Measurements from ENCODE around the gene RHOA.
A peak's percentile ranks its signal among the peaks of the same experiment; 100 is the strongest.
"Not testable (repeated sequence)": the region's sequence is repeated elsewhere in the genome, so short reads cannot be mapped to it uniquely, and the experiment has no call there.

Gene RHOA

DNA sequence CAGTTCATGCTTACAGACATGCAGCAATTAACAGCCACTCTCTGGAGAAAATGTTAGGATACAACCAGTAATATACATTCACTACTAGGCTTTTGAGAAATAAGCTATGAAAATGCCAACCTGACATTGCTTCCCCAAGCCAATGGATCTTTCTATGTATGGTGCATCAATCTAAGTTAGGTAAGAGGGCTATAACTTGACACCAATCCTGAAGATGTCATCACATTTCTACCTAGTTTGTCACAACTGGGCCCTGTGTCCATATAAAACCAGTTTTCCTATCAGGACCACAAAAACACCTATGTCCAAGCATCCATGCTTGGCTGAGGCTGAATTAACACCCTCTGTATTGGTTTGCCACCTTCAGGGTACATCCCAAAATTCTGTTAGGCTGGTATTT lies 39.8 kb downstream of the RHOA start:
- peaks cover 43 to 66% of the 10 kb centered on the region in 2 donors for H3K36me3 ChIP-seq (ENCODE audit: control insufficient read depth in 1 of 2, insufficient read depth in 2 of 2, low read length in 2 of 2)
- no peak overlapping the region for H3K27ac ChIP-seq (ENCODE audit: low read depth, low read length)
- no peaks in the 10 kb centered on the region for H3K4me1 ChIP-seq (ENCODE audit: control insufficient read depth in 1 of 2, insufficient read depth in 2 of 2, low read length in 2 of 2)

DNA sequence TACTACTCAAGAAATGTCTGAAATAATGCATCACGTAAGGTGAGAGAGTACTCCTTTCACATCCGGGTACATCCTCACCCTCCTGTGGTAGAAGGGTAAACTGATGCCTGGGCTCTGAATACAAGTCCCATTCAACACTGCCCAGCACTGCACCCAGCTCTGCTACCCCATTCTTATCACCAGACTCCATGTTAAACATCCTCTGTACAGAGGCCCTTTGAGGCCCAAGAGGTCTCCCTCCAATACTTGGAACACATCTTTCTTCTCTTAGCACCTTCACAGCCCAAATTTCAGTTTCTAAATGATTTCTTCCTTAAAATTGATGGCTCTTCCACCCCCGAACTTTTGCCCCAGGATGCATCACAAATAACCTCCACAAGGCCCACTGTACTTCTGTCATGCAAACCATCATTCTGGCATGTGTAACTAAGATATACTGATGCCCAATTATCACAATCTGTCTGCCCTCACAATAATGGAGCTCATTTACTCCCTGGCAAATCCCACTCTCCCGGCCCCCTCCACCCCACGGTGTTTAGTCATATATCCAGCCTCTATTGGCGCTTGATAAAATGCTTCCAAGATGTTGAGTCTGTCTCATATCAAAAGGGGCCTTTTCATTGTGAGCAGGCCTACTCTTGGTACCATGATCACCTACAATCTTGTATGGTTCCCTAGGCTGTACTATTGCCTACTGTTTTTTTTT lies 41.0 kb downstream of the RHOA start:
- no peaks in the 10 kb centered on the region for H3K9me3 ChIP-seq (ENCODE audit: control insufficient read depth in 1 of 2, low read length in 2 of 2)
- no peak overlapping the region for H3K9ac ChIP-seq (ENCODE audit: low read depth in 1 of 2, low read length in 2 of 2)
- H3K36me3 ChIP-seq (ENCODE audit: control insufficient read depth in 1 of 2, insufficient read depth in 2 of 2, low read length in 2 of 2) = peaks cover 47 to 78% of the 10 kb centered on the region in 2 donors
- no peak overlapping the region for H3K27ac ChIP-seq (ENCODE audit: low read depth, low read length)
- no peaks in the 10 kb centered on the region for H3K4me1 ChIP-seq (ENCODE audit: control insufficient read depth in 1 of 2, insufficient read depth in 2 of 2, low read length in 2 of 2)
- H3K27me3 ChIP-seq (ENCODE audit: control insufficient read depth in 1 of 2, insufficient read depth in 2 of 2, low read length in 2 of 2) = no peaks in the 10 kb centered on the region
- H3K4me3 ChIP-seq (ENCODE audit: low read depth in 1 of 2, low read length in 2 of 2) = no peak overlapping the region

More for the DNA sequence above, 39.8 kb downstream of the RHOA start:
- Histone ChIP-seq H3K27me3 (ENCODE audit: control insufficient read depth in 1 of 2, insufficient read depth in 2 of 2, low read length in 2 of 2) (no peaks in the 10 kb centered on the region), H3K9me3 (ENCODE audit: control insufficient read depth in 1 of 2, low read length in 2 of 2) (no peaks in the 10 kb centered on the region), H3K9ac (ENCODE audit: low read depth in 1 of 2, low read length in 2 of 2) (no peak overlapping the region), H3K4me3 (ENCODE audit: low read depth in 1 of 2, low read length in 2 of 2) (no peak overlapping the region)

GRCh38 chr3:49362561-49362960 lies 49.2 kb downstream of the RHOA start:
- Histone ChIP-seq H3K4me3 (ENCODE audit: low read depth in 1 of 2, low read length in 2 of 2) (no peak overlapping the region), H3K9ac (ENCODE audit: low read depth in 1 of 2, low read length in 2 of 2) (no peak overlapping the region), H3K4me1 (ENCODE audit: control insufficient read depth in 1 of 2, insufficient read depth in 2 of 2, low read length in 2 of 2) (peaks cover 12 to 16% of the 10 kb centered on the region in 2 donors), H3K27ac (ENCODE audit: low read depth, low read length) (no peak overlapping the region), H3K36me3 (ENCODE audit: control insufficient read depth in 1 of 2, insufficient read depth in 2 of 2, low read length in 2 of 2) (peaks cover 25 to 57% of the 10 kb centered on the region in 2 donors), H3K9me3 (ENCODE audit: control insufficient read depth in 1 of 2, low read length in 2 of 2) (no peaks in the 10 kb centered on the region), H3K27me3 (ENCODE audit: control insufficient read depth in 1 of 2, insufficient read depth in 2 of 2, low read length in 2 of 2) (no peaks in the 10 kb centered on the region)

DNA sequence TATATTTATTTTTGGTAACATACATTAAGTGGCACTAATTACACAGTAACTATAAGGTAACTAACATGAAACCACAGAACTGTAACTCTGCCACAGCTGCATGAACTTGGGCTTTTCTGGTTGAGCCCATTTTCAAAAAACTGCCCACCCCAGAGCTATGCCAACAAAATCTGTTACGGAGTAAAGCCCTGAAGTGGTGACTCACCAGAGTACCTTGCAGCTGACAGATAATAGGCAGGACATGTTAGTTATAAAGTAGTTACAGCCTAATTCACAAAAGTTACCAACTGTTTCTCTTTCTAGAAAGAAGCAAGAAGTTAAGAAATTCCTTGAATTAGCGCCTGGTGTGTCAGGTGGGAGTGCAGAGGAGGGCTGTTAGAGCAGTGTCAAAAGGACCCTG lies 52.2 kb downstream of the RHOA start:
- H3K27me3 ChIP-seq (ENCODE audit: control insufficient read depth in 1 of 2, insufficient read depth in 2 of 2, low read length in 2 of 2) = no peaks in the 10 kb centered on the region
- no peak overlapping the region for H3K27ac ChIP-seq (ENCODE audit: low read depth, low read length)
- no peaks in the 10 kb centered on the region for H3K9me3 ChIP-seq (ENCODE audit: control insufficient read depth in 1 of 2, low read length in 2 of 2)
- H3K4me3 ChIP-seq (ENCODE audit: low read depth in 1 of 2, low read length in 2 of 2) = no peak overlapping the region
- peaks cover 20 to 23% of the 10 kb centered on the region in 2 donors for H3K4me1 ChIP-seq (ENCODE audit: control insufficient read depth in 1 of 2, insufficient read depth in 2 of 2, low read length in 2 of 2)
- H3K36me3 ChIP-seq (ENCODE audit: control insufficient read depth in 1 of 2, insufficient read depth in 2 of 2, low read length in 2 of 2) = peaks cover 17 to 51% of the 10 kb centered on the region in 2 donors
- peak overlapping the region in 1 of 2 donors; percentile 63 for H3K9ac ChIP-seq (ENCODE audit: low read depth in 1 of 2, low read length in 2 of 2)

GRCh38 chr3:49358884-49359225 lies 52.9 kb downstream of the RHOA start:
- no peaks in the 10 kb centered on the region for H3K27me3 ChIP-seq (ENCODE audit: control insufficient read depth in 1 of 2, insufficient read depth in 2 of 2, low read length in 2 of 2)
- H3K9ac ChIP-seq (ENCODE audit: low read depth in 1 of 2, low read length in 2 of 2) = peak overlapping the region; percentile 60 to 63
- peak overlapping the region; percentile 78 to 87 for H3K4me3 ChIP-seq (ENCODE audit: low read depth in 1 of 2, low read length in 2 of 2)
- H3K36me3 ChIP-seq (ENCODE audit: control insufficient read depth in 1 of 2, insufficient read depth in 2 of 2, low read length in 2 of 2) = peaks cover 16 to 49% of the 10 kb centered on the region in 2 donors
- no peaks in the 10 kb centered on the region for H3K9me3 ChIP-seq (ENCODE audit: control insufficient read depth in 1 of 2, low read length in 2 of 2)
- peaks cover 20 to 23% of the 10 kb centered on the region in 2 donors for H3K4me1 ChIP-seq (ENCODE audit: control insufficient read depth in 1 of 2, insufficient read depth in 2 of 2, low read length in 2 of 2)
- peak overlapping the region; percentile 89 for H3K27ac ChIP-seq (ENCODE audit: low read depth, low read length)

- peaks cover 11 to 45% of the 10 kb centered on the region in 2 donors for H3K36me3 ChIP-seq (ENCODE audit: control insufficient read depth in 1 of 2, insufficient read depth in 2 of 2, low read length in 2 of 2)
- peak within 1 kb of the TSS; percentile 89 for H3K27ac ChIP-seq (ENCODE audit: low read depth, low read length)
- H3K4me1 ChIP-seq (ENCODE audit: control insufficient read depth in 1 of 2, insufficient read depth in 2 of 2, low read length in 2 of 2) = peaks cover 20 to 23% of the 10 kb centered on the region in 2 donors
- H3K4me3 ChIP-seq (ENCODE audit: low read depth in 1 of 2, low read length in 2 of 2) = peak within 1 kb of the TSS; percentile 78 to 87
- no peaks in the 10 kb centered on the region for H3K9me3 ChIP-seq (ENCODE audit: control insufficient read depth in 1 of 2, low read length in 2 of 2)
- peak within 1 kb of the TSS; percentile 88 to 94 for H3K9ac ChIP-seq (ENCODE audit: low read depth in 1 of 2, low read length in 2 of 2)
- no peaks in the 10 kb centered on the region for H3K27me3 ChIP-seq (ENCODE audit: control insufficient read depth in 1 of 2, insufficient read depth in 2 of 2, low read length in 2 of 2)
These were observed 53.4 kb downstream of the RHOA start, which contains the start of gene GPX1 for GRCh38 chr3:49358217-49358883. TSS of gene GPX1 (minus strand) at chr3:49358353. CDS start at chr3:49358278, 75 bp downstream.

- not testable (repeated sequence) for H3K27me3 ChIP-seq (ENCODE audit: control insufficient read depth in 1 of 2, insufficient read depth in 2 of 2, low read length in 2 of 2); H3K9me3 ChIP-seq (ENCODE audit: control insufficient read depth in 1 of 2, low read length in 2 of 2)
- Histone ChIP-seq H3K36me3 (ENCODE audit: control insufficient read depth in 1 of 2, insufficient read depth in 2 of 2, low read length in 2 of 2) (peaks cover 7 to 39% of the 10 kb centered on the region in 2 donors), H3K9ac (ENCODE audit: low read depth in 1 of 2, low read length in 2 of 2) (peak overlapping the region; percentile 88 to 94), H3K4me3 (ENCODE audit: low read depth in 1 of 2, low read length in 2 of 2) (peak overlapping the region; percentile 78 to 87), H3K4me1 (ENCODE audit: control insufficient read depth in 1 of 2, insufficient read depth in 2 of 2, low read length in 2 of 2) (peaks cover 20 to 23% of the 10 kb centered on the region in 2 donors), H3K27ac (ENCODE audit: low read depth, low read length) (peak overlapping the region; percentile 89)
These were observed 54.1 kb downstream of the RHOA start for GRCh38 chr3:49357443-49358216.

DNA sequence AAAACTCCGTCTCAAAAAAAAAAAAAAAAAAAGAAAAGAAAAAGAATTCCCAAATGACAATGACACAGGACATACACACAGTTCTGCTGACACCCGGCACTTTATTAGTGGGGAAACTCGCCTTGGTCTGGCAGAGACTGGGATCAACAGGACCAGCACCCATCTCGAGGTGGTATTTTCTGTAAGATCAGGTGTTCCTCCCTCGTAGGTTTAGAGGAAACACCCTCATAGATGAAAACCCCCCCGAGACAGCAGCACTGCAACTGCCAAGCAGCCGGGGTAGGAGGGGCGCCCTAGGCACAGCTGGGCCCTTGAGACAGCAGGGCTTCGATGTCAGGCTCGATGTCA lies 54.7 kb downstream of the RHOA start:
- H3K9me3 ChIP-seq (ENCODE audit: control insufficient read depth in 1 of 2, low read length in 2 of 2); H3K27me3 ChIP-seq (ENCODE audit: control insufficient read depth in 1 of 2, insufficient read depth in 2 of 2, low read length in 2 of 2): not testable (repeated sequence)
- Histone ChIP-seq H3K4me1 (ENCODE audit: control insufficient read depth in 1 of 2, insufficient read depth in 2 of 2, low read length in 2 of 2) (peaks cover 23% of the 10 kb centered on the region in 2 donors), H3K4me3 (ENCODE audit: low read depth in 1 of 2, low read length in 2 of 2) (peak overlapping the region; percentile 78 to 87), H3K9ac (ENCODE audit: low read depth in 1 of 2, low read length in 2 of 2) (peak overlapping the region; percentile 88 to 94), H3K27ac (ENCODE audit: low read depth, low read length) (peak overlapping the region; percentile 89), H3K36me3 (ENCODE audit: control insufficient read depth in 1 of 2, insufficient read depth in 2 of 2, low read length in 2 of 2) (peaks cover 2 to 34% of the 10 kb centered on the region in 2 donors)

- Histone ChIP-seq H3K9ac (ENCODE audit: low read depth in 1 of 2, low read length in 2 of 2) (no peak overlapping the region), H3K36me3 (ENCODE audit: control insufficient read depth in 1 of 2, insufficient read depth in 2 of 2, low read length in 2 of 2) (peaks cover 0 to 12% of the 10 kb centered on the region in 2 donors), H3K4me3 (ENCODE audit: low read depth in 1 of 2, low read length in 2 of 2) (no peak overlapping the region), H3K27me3 (ENCODE audit: control insufficient read depth in 1 of 2, insufficient read depth in 2 of 2, low read length in 2 of 2) (no peaks in the 10 kb centered on the region), H3K27ac (ENCODE audit: low read depth, low read length) (peak overlapping the region; percentile 27), H3K9me3 (ENCODE audit: control insufficient read depth in 1 of 2, low read length in 2 of 2) (no peaks in the 10 kb centered on the region), H3K4me1 (ENCODE audit: control insufficient read depth in 1 of 2, insufficient read depth in 2 of 2, low read length in 2 of 2) (peaks cover 27 to 32% of the 10 kb centered on the region in 2 donors)
These were observed 58.8 kb downstream of the RHOA start for GRCh38 chr3:49352890-49353421.
